ENCODE results near the gene TMPRSS11D. TPM values are rescaled to one million over a fixed set of nuclear protein-coding genes. Genes with fewer than 3 reads are reported as not detected.

Gene TMPRSS11D
- total and polyA plus RNA-seq, 2 donors (not counting 3 experiments of a cell fraction or from before 2014, with no cell fraction given) = 0.03 TPM; not detected in 1

- BruUV-seq (replicated peaks) = no TSS peak
- FAIRE-seq (no peak), DNase-seq (ENCODE audit: low read depth, low spot score) (no peak)
- no peak overlapping the region for H3K9ac ChIP-seq (replicated peaks; ENCODE audit: extremely low read depth, insufficient read depth, low read length)
- no peak overlapping the region for H3K27ac ChIP-seq (ENCODE audit: insufficient read depth, low read depth, low read length)
- H3K36me3 ChIP-seq (ENCODE audit: control insufficient read depth in 2 of 2, extremely low read depth in 1 of 2, insufficient read depth in 2 of 2, low read length in 2 of 2) = no peaks in the 10 kb centered on the region
- H4K20me1 ChIP-seq (replicated peaks; ENCODE audit: control insufficient read depth, extremely low read depth, insufficient read depth, low read length) = no peaks in the 10 kb centered on the region
- TF ChIP-seq MYC (IDR thresholded peaks at IDR 0.05; ENCODE audit: low read depth, low read length) (no peak), POLR2AphosphoS5 (IDR thresholded peaks at IDR 0.05; ENCODE audit: insufficient read depth, low read depth, low read length) (no peak), EZH2 (IDR thresholded peaks at IDR 0.05; ENCODE audit: borderline replicate concordance, low read depth, low read length, severe bottlenecking) (no peak), JUN (IDR thresholded peaks at IDR 0.05; ENCODE audit: borderline replicate concordance, insufficient read depth, insufficient read length, low read depth) (no peak), GATA2 (IDR thresholded peaks at IDR 0.05; ENCODE audit: insufficient read depth, insufficient read length, low read depth, low read length) (no peak), MAX (IDR thresholded peaks at IDR 0.05; ENCODE audit: insufficient read depth, insufficient read length) (no peak), POLR2A (IDR thresholded peaks at IDR 0.05; ENCODE audit: low read depth, low read length) (no peak), FOS (IDR thresholded peaks at IDR 0.05; ENCODE audit: borderline replicate concordance, insufficient read depth, low read length) (no peak)
- TF ChIP-seq, protein P1, sequence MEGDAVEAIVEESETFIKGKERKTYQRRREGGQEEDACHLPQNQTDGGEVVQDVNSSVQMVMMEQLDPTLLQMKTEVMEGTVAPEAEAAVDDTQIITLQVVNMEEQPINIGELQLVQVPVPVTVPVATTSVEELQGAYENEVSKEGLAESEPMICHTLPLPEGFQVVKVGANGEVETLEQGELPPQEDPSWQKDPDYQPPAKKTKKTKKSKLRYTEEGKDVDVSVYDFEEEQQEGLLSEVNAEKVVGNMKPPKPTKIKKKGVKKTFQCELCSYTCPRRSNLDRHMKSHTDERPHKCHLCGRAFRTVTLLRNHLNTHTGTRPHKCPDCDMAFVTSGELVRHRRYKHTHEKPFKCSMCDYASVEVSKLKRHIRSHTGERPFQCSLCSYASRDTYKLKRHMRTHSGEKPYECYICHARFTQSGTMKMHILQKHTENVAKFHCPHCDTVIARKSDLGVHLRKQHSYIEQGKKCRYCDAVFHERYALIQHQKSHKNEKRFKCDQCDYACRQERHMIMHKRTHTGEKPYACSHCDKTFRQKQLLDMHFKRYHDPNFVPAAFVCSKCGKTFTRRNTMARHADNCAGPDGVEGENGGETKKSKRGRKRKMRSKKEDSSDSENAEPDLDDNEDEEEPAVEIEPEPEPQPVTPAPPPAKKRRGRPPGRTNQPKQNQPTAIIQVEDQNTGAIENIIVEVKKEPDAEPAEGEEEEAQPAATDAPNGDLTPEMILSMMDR (IDR thresholded peaks at IDR 0.05; ENCODE audit: extremely low read depth in 1 of 2, insufficient read depth in 1 of 2, low read depth in 1 of 2, low read length in 2 of 2) = no peak
- intact Hi-C loops (cut with micrococcal nuclease) = no loop called here
- no peak overlapping the region for H3K4me3 ChIP-seq (replicated peaks in 1 of 3; ENCODE audit: insufficient read depth in 1 of 3, low read depth in 1 of 3, low read length in 3 of 3)
- H3K9me3 ChIP-seq (replicated peaks; ENCODE audit: control insufficient read depth, insufficient read depth, low read length) = no peaks in the 10 kb centered on the region
- no peak overlapping the region for H2AFZ ChIP-seq (ENCODE audit: low read depth, low read length)
- H3K27me3 ChIP-seq (ENCODE audit: control insufficient read depth in 2 of 2, insufficient read depth in 2 of 2, low read length in 2 of 2) = no peaks in the 10 kb centered on the region
- ChIA-PET POLR2A (no interaction called here), CTCF (interaction anchor here (0.9 to 1.0 kb wide), 2 partner anchors 27 to 34 kb away, joined by 3 to 4 read pairs; no protein-coding TSS in a partner anchor)
- H3K4me2 ChIP-seq (ENCODE audit: insufficient read depth, low read length) = no peak overlapping the region
- dilution Hi-C loops (cut with MboI; ENCODE audit: extremely low pct_ligation_motif_present, low sequenced_read_pairs) = no loop called here
- H3K4me1 ChIP-seq (ENCODE audit: control insufficient read depth, extremely low read depth, insufficient read depth, low read length) = no peaks in the 10 kb centered on the region
- no peaks in the 10 kb centered on the region for H3K79me2 ChIP-seq (ENCODE audit: control insufficient read depth, insufficient read depth, low read length)
- H3K9me1 ChIP-seq (replicated peaks; ENCODE audit: control insufficient read depth, extremely low read depth, insufficient read depth, low read length) = no peaks in the 10 kb centered on the region
Observed at GRCh38 chr4:67877086-67877485, 6.7 kb downstream of the TMPRSS11D start.

Data from endothelial cell of umbilical vein (primary cell).